ENCODE results near the gene PURB. TPM values are rescaled to one million over a fixed set of nuclear protein-coding genes. Genes with fewer than 3 reads are reported as not detected.

PURB gene
- total and polyA plus RNA-seq, 2 of the 4 experiments (the other 2 are of a cell fraction): 6.3 to 8.8 TPM

- Histone ChIP-seq H3K4me1 (ENCODE audit: control insufficient read depth, insufficient read depth, low read length) (no peaks in the 10 kb centered on the region), H2BK15ac (ENCODE audit: low read depth, low read length) (no peak overlapping the region), H4K20me1 (ENCODE audit: insufficient read depth, low read length) (no peaks in the 10 kb centered on the region), H3K18ac (ENCODE audit: low read depth, low read length) (no peak overlapping the region), H4K5ac (ENCODE audit: low read depth, low read length) (no peak overlapping the region), H4K8ac (ENCODE audit: low read depth in 2 of 2, low read length in 2 of 2) (no peak overlapping the region), H3K4me2 (ENCODE audit: low read depth, low read length) (no peak overlapping the region), H3K9ac (ENCODE audit: low read depth, low read length) (no peak overlapping the region), H3K79me1 (ENCODE audit: low read depth in 1 of 2, low read length in 2 of 2) (no peaks in the 10 kb centered on the region), H2BK5ac (ENCODE audit: low read depth, low read length, poor library complexity, severe bottlenecking) (no peak overlapping the region), H2AK9ac (replicated peaks; ENCODE audit: low read depth, low read length, poor library complexity) (no peak overlapping the region), H3K36me3 (ENCODE audit: control insufficient read depth, insufficient read depth, low read length) (no peaks in the 10 kb centered on the region), H3K9me3 (ENCODE audit: control insufficient read depth, insufficient read depth, low read length) (no peaks in the 10 kb centered on the region), H3K9me1 (ENCODE audit: insufficient read depth, low read length) (peaks cover 4% of the 10 kb centered on the region; the same call in 1 of the 2 replicates), H2BK120ac (ENCODE audit: low read depth, low read length) (no peak overlapping the region), H3K4me3 (ENCODE audit: insufficient read depth, low read depth, low read length) (no peak overlapping the region), H2AK5ac (ENCODE audit: low read depth, low read length) (no peak overlapping the region), H3K27ac (ENCODE audit: insufficient read depth, low read length) (no peak overlapping the region), H4K91ac (ENCODE audit: insufficient read depth, low read depth, low read length) (no peak overlapping the region), H3K4ac (ENCODE audit: low read depth, low read length) (no peak overlapping the region), H3K14ac (replicated peaks; ENCODE audit: low read depth, low read length) (no peak overlapping the region), H3K23ac (ENCODE audit: low read depth, low read length) (no peak overlapping the region), H2AFZ (replicated peaks; ENCODE audit: low read length, poor library complexity) (peak overlapping the region; percentile 85), H2BK20ac (ENCODE audit: low read depth, low read length) (no peak overlapping the region), H3K27me3 (ENCODE audit: control insufficient read depth, insufficient read depth, low read length) (peaks cover 2% of the 10 kb centered on the region), H3K56ac (ENCODE audit: extremely low read depth, insufficient read depth, low read length) (no peak overlapping the region)
- no peak for DNase-seq
- ChIA-PET POLR2A (ENCODE audit: unreplicated experiment) (no interaction called here), CTCF (interaction anchor here (0.8 to 1.4 kb wide), 2 partner anchors 13 to 40 kb away, joined by 3 read pairs; no protein-coding TSS in a partner anchor)
- BruUV-seq (replicated peaks): no TSS peak
- TF ChIP-seq CHD1 (IDR thresholded peaks at IDR 0.05; ENCODE audit: low read depth, low read length): no peak
- TF ChIP-seq MXI1 (IDR thresholded peaks at IDR 0.05; ENCODE audit: borderline replicate concordance, low read depth, low read length): no peak
- no peak for TF ChIP-seq MAFK (IDR thresholded peaks at IDR 0.05; ENCODE audit: low read depth, low read length)
- TF ChIP-seq SMC3 (IDR thresholded peaks at IDR 0.05; ENCODE audit: low read depth, low read length): no peak
- TF ChIP-seq RAD21 (IDR thresholded peaks at IDR 0.05; ENCODE audit: low read length): no peak
- no peak for TF ChIP-seq MAZ (IDR thresholded peaks at IDR 0.05; ENCODE audit: borderline replicate concordance, low read depth, low read length)
- TF ChIP-seq RFX5 (IDR thresholded peaks at IDR 0.05; ENCODE audit: low read depth, low read length): no peak
- no peak for TF ChIP-seq CEBPB (IDR thresholded peaks at IDR 0.05; ENCODE audit: low read depth, low read length)
- TF ChIP-seq FOS (IDR thresholded peaks at IDR 0.05; ENCODE audit: low read depth, low read length): no peak
- TF ChIP-seq USF2 (IDR thresholded peaks at IDR 0.05; ENCODE audit: low read depth, low read length): no peak
- TF ChIP-seq CTCF (conservative IDR thresholded peaks at IDR 0.05; ENCODE audit: low read depth, low read length): no peak
- TF ChIP-seq ELK1 (IDR thresholded peaks at IDR 0.05; ENCODE audit: borderline replicate concordance, low read depth, low read length): no peak
- TF ChIP-seq BHLHE40 (IDR thresholded peaks at IDR 0.05; ENCODE audit: low read depth, low read length): no peak
- TF ChIP-seq POLR2A (IDR thresholded peaks at IDR 0.05; ENCODE audit: low read depth, low read length): no peak
- no peak for TF ChIP-seq RCOR1 (IDR thresholded peaks at IDR 0.05; ENCODE audit: insufficient replicate concordance, low read length)
- no peak for TF ChIP-seq NFE2L2 (IDR thresholded peaks at IDR 0.05; ENCODE audit: low read depth, low read length)
- in situ Hi-C loops (cut with MboI; ENCODE audit: low sequenced_read_pairs) (loop anchor here (5.0 kb wide), 2 partner anchors 65 to 335 kb away; no protein-coding TSS in a partner anchor), intact Hi-C loops (cut with micrococcal nuclease) (loop anchor here (1.0 to 5.0 kb wide), 4 partner anchors 65 to 334 kb away; partner anchors contain the start of genes H2AZ2 and PPIA), dilution Hi-C loops (cut with HindIII; ENCODE audit: low sequenced_read_pairs, unreplicated experiment) (no loop called here)
- ATAC-seq (ENCODE audit: low read depth): no peak
- no CpG with 5 or more reads among the region's 8 CpGs for WGBS, 2 experiments (ENCODE audit: extremely low coverage in 2 of 2, insufficient read length in 1 of 2)
Observed at GRCh38 chr7:44922351-44922694, 37.0 kb upstream of the PURB start.
